Upper lobe of left lung (tissue), 6 donors: Measurements from ENCODE around the gene PBX3. TPM values are rescaled to one million over a fixed set of nuclear protein-coding genes. Genes with fewer than 3 reads are reported as not detected.

ENCODE experiments used
- ATAC-seq, 2 donors: fragments of 200-7000 bp; cut with Tn5 transposase; one replicate each; pipeline ENCODE4 v1.9.1; 2022; ENCODE audit warnings: mild to moderate bottlenecking in 2 of 2, moderate library complexity in 2 of 2; ENCODE audit not compliant: low FRiP score in 2 of 2
- DNase-seq, 2 donors: peaks; one replicate each; pipeline ENCODE4 v3.0.0-alpha.2; 2019 to 2020
- H3K27ac ChIP-seq, 4 donors: fragments of 200-600 bp; sonication (generic); one replicate each; pipeline ENCODE4 v1.5.1; 2016 to 2019
- H3K27me3 ChIP-seq, 4 donors: fragments of 200-600 bp; sonication (generic); one replicate each; pipeline ENCODE4 v1.5.1; 2017 to 2019
- H3K36me3 ChIP-seq, 4 donors: fragments of 200-600 bp; sonication (generic); one replicate each; pipeline ENCODE4 v1.5.1; 2016 to 2019
- H3K4me1 ChIP-seq, 4 donors: fragments of 200-600 bp; sonication (generic); one replicate each; pipeline ENCODE4 v1.5.1; 2018 to 2019
- H3K4me3 ChIP-seq, 4 donors: fragments of 200-600 bp; sonication (generic); one replicate each; pipeline ENCODE4 v1.5.1; 2017 to 2019; ENCODE audit warnings: mild to moderate bottlenecking in 2 of 4, moderate library complexity in 1 of 4
- H3K9me3 ChIP-seq, 4 donors: fragments of 200-600 bp; sonication (generic); one replicate each; pipeline ENCODE4 v1.5.1; 2018 to 2019
- CTCF ChIP-seq, 6 experiments: fragments of 450-650 bp in 4 of 6; fragments of 200-600 bp in 2 of 6; sonication (generic) in 2 of 6; IDR thresholded peaks; one replicate each; pipeline ENCODE4 v1.5.1; 2016 to 2019; ENCODE audit warnings: antibody characterized with exemption in 6 of 6
- EP300 ChIP-seq, 4 donors: sonication (generic); formaldehyde crosslinking; IDR thresholded peaks; one replicate each; pipeline ENCODE4 v1.5.1; 2017; ENCODE audit warnings: antibody characterized with exemption in 4 of 4, control low read depth in 2 of 4
- POLR2A ChIP-seq, 4 donors: fragments of 450-650 bp; IDR thresholded peaks; one replicate each; pipeline ENCODE4 v1.5.1; 2016 to 2017; ENCODE audit warnings: antibody characterized with exemption in 4 of 4, mild to moderate bottlenecking in 2 of 4
- POLR2AphosphoS5 ChIP-seq, 2 donors: sonication (generic); formaldehyde crosslinking; IDR thresholded peaks; one replicate each; pipeline ENCODE4 v1.5.1; 2017; ENCODE audit warnings: antibody characterized with exemption in 2 of 2
- WGBS, 2 donors: methylation state at CpG; one replicate each; pipeline ENCODE4 v1.1.5; 2017 to 2018; 5-methylcytosine and 5-hydroxymethylcytosine counted together
- total RNA-seq, 6 donors: library from RNA; depleted of rRNA in 4 of 6; stranded (reverse); fragments of >200 nt in 4 of 6; gene quantifications; one replicate each; pipeline versions ENCODE4 v1.1.0 to v1.2.1, GENCODE V29; 2016 to 2021
- donor health status: DM: no; HTN: no; CAD: no; lungs with moderate emphysema.
- donor health status: DM: no; HTN: yes; CAD: no; lungs with severe emphysema.

Gene PBX3
- total RNA-seq, 6 donors from 2014 or later: 25.7 to 57.6 (median 41.9) TPM

GRCh38 chr9:125924351-125924750 lies 177.2 kb downstream of the PBX3 start:
- ATAC-seq (no peak), DNase-seq (no peak)
- no peaks in the 10 kb centered on the region for H3K4me1 ChIP-seq
- TF ChIP-seq EP300 (IDR thresholded peaks at IDR 0.05) (no peak), POLR2A (IDR thresholded peaks at IDR 0.05) (no peak), CTCF (IDR thresholded peaks at IDR 0.05) (no peak)
- WGBS, 2 donors: 89% methylated on average over 4 of the region's 4 CpGs
- no peaks in the 10 kb centered on the region for H3K36me3 ChIP-seq
- H3K4me3 ChIP-seq: no peak overlapping the region
- H3K27me3 ChIP-seq: no peaks in the 10 kb centered on the region
- H3K27ac ChIP-seq: no peak overlapping the region
- no peaks in the 10 kb centered on the region for H3K9me3 ChIP-seq

- DNase-seq (no peak), ATAC-seq (no peak)
- Histone ChIP-seq H3K4me3 (no peak overlapping the region), H3K4me1 (no peaks in the 10 kb centered on the region), H3K9me3 (no peaks in the 10 kb centered on the region), H3K36me3 (no peaks in the 10 kb centered on the region), H3K27ac (no peak overlapping the region), H3K27me3 (no peaks in the 10 kb centered on the region)
- WGBS, 2 donors: 92 to 97% methylated on average over 1 of the region's 1 CpG
- TF ChIP-seq CTCF (IDR thresholded peaks at IDR 0.05): no peak
- TF ChIP-seq EP300 (IDR thresholded peaks at IDR 0.05): no peak
- no peak for TF ChIP-seq POLR2AphosphoS5 (IDR thresholded peaks at IDR 0.05)
- no peak for TF ChIP-seq POLR2A (IDR thresholded peaks at IDR 0.05)
Measured at GRCh38 chr9:125926936-125927335, 179.8 kb downstream of the PBX3 start.

GRCh38 chr9:125929846-125930245 lies 182.7 kb downstream of the PBX3 start:
- TF ChIP-seq EP300 (IDR thresholded peaks at IDR 0.05): no peak
- Histone ChIP-seq H3K27ac (no peak overlapping the region), H3K36me3 (no peaks in the 10 kb centered on the region), H3K4me3 (no peak overlapping the region), H3K27me3 (no peaks in the 10 kb centered on the region), H3K4me1 (no peaks in the 10 kb centered on the region), H3K9me3 (no peaks in the 10 kb centered on the region)
- DNase-seq (no peak), ATAC-seq (no peak)
- 86 to 90% methylated on average over 2 of the region's 2 CpGs for WGBS, 2 donors

- Histone ChIP-seq H3K4me1 (no peaks in the 10 kb centered on the region), H3K4me3 (no peak overlapping the region), H3K9me3 (no peaks in the 10 kb centered on the region), H3K27me3 (no peaks in the 10 kb centered on the region), H3K36me3 (peaks cover 0 to 10% (median 3%) of the 10 kb centered on the region in 4 donors), H3K27ac (no peak overlapping the region)
- TF ChIP-seq POLR2A (IDR thresholded peaks at IDR 0.05): no peak
- TF ChIP-seq EP300 (IDR thresholded peaks at IDR 0.05): no peak
- WGBS, 2 donors: 96 to 97% methylated on average over 4 of the region's 4 CpGs
- DNase-seq: no peak
- ATAC-seq: no peak
Measured at GRCh38 chr9:125931211-125931610, 184.0 kb downstream of the PBX3 start.

- Histone ChIP-seq H3K4me1 (no peaks in the 10 kb centered on the region), H3K36me3 (peaks cover 0 to 14% (median 3%) of the 10 kb centered on the region in 4 donors), H3K4me3 (no peak overlapping the region), H3K9me3 (no peaks in the 10 kb centered on the region), H3K27ac (no peak overlapping the region), H3K27me3 (no peaks in the 10 kb centered on the region)
- ATAC-seq: peak in 1 of 2 donors; percentile 72
- WGBS, 2 donors: 77% methylated on average over 5 of the region's 5 CpGs
- DNase-seq: peak in 1 of 2 donors; percentile 26
- TF ChIP-seq EP300 (IDR thresholded peaks at IDR 0.05) (no peak), CTCF (IDR thresholded peaks at IDR 0.05) (no peak), POLR2A (IDR thresholded peaks at IDR 0.05) (no peak), POLR2AphosphoS5 (IDR thresholded peaks at IDR 0.05) (no peak)
Measured at GRCh38 chr9:125932012-125932411, 184.8 kb downstream of the PBX3 start.

GRCh38 chr9:125932746-125933455 lies 185.7 kb downstream of the PBX3 start:
- TF ChIP-seq EP300 (IDR thresholded peaks at IDR 0.05) (no peak), POLR2AphosphoS5 (IDR thresholded peaks at IDR 0.05) (no peak), POLR2A (IDR thresholded peaks at IDR 0.05) (no peak), CTCF (IDR thresholded peaks at IDR 0.05) (no peak)
- H3K27me3 ChIP-seq: no peaks in the 10 kb centered on the region
- no peak for ATAC-seq
- 95 to 98% methylated on average over 5 of the region's 5 CpGs for WGBS, 2 donors
- no peaks in the 10 kb centered on the region for H3K4me1 ChIP-seq
- peaks cover 0 to 14% (median 3%) of the 10 kb centered on the region in 4 donors for H3K36me3 ChIP-seq
- no peak overlapping the region for H3K27ac ChIP-seq
- H3K9me3 ChIP-seq: no peaks in the 10 kb centered on the region
- DNase-seq: no peak
- no peak overlapping the region for H3K4me3 ChIP-seq
